A673 (cell line): ENCODE measurements around the gene ZNF554.

ENCODE experiments used
- EZH2 ChIP-seq: fragments of 200-600 bp; sonication (generic); IDR thresholded peaks from 2 replicates; pipeline ENCODE4 v1.6.1; 2017; ENCODE audit warnings: borderline replicate concordance, low read depth, mild to moderate bottlenecking, mixed read lengths, antibody characterized with exemption, low read length; ENCODE audit not compliant: poor library complexity, severe bottlenecking
- TF ChIP-seq, protein P1 (sequence below): fragments of 300-800, 200-600 bp; sonication (generic); conservative IDR thresholded peaks from 2 replicates; pipeline ENCODE4 v1.5.1; 2017; ENCODE audit warnings: low read depth, mild to moderate bottlenecking, antibody characterized with exemption, low read length, moderate library complexity, mixed read lengths

- TF ChIP-seq, protein P1, sequence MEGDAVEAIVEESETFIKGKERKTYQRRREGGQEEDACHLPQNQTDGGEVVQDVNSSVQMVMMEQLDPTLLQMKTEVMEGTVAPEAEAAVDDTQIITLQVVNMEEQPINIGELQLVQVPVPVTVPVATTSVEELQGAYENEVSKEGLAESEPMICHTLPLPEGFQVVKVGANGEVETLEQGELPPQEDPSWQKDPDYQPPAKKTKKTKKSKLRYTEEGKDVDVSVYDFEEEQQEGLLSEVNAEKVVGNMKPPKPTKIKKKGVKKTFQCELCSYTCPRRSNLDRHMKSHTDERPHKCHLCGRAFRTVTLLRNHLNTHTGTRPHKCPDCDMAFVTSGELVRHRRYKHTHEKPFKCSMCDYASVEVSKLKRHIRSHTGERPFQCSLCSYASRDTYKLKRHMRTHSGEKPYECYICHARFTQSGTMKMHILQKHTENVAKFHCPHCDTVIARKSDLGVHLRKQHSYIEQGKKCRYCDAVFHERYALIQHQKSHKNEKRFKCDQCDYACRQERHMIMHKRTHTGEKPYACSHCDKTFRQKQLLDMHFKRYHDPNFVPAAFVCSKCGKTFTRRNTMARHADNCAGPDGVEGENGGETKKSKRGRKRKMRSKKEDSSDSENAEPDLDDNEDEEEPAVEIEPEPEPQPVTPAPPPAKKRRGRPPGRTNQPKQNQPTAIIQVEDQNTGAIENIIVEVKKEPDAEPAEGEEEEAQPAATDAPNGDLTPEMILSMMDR = no peak
- no peak for TF ChIP-seq EZH2
Observed at GRCh38 chr19:2787115-2787514, 32.6 kb upstream of the ZNF554 start.
